CD4-positive, alpha-beta T cell treated with Interleukin-15 for 1 hour (primary cell): ENCODE data around the gene NCR1.
"Not testable (repeated sequence)": the region's sequence is repeated elsewhere in the genome, so short reads cannot be mapped to it uniquely, and the experiment has no call there.

Source experiments
- DNase-seq: peaks from one replicate; pipeline ENCODE4 v3.0.0-alpha.2; 2020

Gene NCR1, protein sequence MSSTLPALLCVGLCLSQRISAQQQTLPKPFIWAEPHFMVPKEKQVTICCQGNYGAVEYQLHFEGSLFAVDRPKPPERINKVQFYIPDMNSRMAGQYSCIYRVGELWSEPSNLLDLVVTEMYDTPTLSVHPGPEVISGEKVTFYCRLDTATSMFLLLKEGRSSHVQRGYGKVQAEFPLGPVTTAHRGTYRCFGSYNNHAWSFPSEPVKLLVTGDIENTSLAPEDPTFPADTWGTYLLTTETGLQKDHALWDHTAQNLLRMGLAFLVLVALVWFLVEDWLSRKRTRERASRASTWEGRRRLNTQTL

DNA sequence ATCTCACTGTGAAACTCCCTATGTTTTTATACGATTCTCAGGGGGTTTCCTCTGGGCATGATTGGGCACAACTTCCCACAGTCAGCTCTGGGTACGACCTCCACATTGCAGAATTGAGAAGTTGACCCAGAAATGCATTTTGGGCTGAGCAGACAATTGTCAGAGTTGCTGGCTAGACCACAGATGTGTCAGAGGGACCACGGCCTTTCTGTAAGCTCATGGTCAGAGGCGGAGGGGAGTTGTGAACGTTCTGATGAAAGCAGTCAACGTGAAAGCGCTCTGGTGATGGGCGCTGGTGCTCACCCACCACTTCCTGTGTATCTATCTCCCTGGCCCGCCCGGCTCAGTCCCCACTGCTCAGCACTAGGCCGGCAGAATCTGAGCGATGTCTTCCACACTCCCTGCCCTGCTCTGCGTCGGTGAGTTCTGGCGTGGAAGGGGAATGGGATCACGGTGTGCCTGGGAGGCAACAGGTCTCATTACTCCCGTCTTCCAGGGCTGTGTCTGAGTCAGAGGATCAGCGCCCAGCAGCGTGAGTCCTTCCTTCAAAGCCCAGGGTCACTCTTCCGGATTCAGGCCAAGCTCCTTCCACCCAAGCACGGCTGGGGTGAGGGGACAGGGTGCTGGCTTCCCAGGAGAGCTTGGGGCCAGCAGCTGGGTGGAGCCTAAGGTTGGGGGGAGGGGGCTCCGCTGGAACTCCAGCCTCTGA, at the start of gene NCR1:
TSS of gene NCR1 (plus strand) at position 346 of the 709 bp plus-strand sequence. CDS start at position 386, 40 bp downstream.
- DNase-seq = peak; percentile 53

DNA sequence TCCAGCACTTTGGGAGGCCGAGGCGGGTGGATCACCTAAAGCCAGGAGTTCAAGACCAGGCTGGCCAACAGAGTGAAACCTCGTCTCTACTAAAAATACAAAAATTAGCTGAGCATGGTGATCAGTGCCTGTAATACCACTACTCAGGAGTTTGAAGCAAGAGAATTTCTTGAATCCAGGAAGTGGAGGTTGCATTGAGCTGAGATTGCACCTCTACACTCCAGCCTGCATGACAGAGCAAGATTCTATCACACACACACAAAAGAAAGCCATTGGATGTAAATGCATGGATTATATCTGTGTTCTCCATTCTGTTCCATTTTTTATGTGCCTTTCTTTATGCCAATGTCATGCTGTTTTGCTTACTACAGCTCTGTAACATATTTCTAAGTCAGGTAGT, 47.5 kb upstream of the NCR1 start:
- not testable (repeated sequence) for DNase-seq

DNA sequence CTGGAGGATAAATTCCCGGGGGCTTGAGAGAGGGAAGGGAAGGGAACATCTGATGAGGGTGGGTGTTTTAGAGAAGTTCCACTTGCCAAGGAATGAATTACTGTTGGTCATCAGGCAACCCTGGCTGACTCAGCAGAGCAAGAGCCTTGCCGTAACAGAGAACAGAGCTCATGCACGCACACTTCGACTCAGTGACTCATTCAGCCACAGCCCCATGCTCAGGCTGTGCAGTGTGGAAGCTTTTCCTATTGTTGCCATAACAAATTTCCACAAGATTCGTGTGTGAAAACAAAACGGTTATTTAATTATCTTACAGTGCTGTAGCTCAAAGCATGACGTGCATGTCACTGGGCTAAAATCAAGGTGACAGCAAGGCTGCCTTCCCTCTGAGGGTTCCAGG, 46.5 kb upstream of the NCR1 start:
- DNase-seq = peak; percentile 62

DNA sequence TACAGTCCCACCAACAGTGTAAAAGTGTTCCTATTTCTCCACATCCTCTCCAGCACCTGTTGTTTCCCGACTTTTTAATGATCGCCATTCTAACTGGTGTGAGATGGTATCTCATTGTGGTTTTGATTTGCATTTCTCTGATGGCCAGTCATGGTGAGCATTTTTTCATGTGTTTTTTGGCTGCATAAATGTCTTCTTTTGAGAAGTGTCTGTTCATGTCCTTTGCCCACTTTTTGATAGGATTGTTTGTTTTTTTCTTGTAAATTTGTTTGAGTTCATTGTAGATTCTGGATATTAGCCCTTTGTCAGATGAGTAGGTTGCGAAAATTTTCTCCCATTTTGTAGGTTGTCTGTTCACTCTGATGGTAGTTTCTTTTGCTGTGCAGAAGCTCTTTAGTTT, 42.5 kb upstream of the NCR1 start:
- not testable (repeated sequence) for DNase-seq

DNA sequence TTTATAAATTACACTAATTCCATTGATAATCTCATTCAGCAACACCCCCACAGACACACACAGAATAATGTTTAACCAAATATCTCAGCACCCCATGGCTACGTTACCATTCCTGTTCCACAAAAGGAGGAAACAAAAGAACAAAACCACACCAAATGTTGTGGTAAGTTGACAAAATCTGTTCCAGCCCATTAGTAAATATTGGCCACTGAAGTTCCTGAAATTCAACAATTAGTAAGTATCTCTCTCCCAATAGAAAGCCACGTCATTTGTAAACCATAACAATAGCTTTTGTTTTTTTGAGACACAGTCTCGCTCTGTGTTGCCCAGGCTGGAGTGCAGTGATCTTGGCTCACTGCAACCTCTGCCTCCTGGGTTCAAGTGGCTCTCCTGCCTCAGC, 34.3 kb upstream of the NCR1 start:
- no peak for DNase-seq

DNA sequence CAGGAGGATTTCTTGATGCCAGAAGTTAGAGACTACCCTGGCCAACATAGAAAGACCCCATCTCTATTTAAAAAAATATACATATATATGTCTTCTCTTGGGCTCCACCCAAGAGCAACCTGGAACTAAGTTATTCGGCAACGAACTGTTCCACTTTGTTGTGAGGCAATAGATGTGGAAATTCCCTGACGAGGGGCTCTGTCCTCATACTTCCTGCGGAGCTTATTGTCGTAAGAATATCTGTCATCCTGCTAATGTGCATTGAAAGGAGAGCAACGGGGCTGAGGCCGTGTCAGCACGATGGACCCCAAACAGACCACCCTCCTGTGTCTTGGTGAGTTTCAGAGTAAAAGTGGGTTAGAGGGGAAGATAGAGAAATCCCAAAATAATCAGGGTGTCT, 32.0 kb upstream of the NCR1 start, which contains the start of gene FCAR:
TSS of gene FCAR (plus strand) at position 246 of the 400 bp plus-strand sequence. CDS start at position 301, 55 bp downstream.
- peak; percentile 71 for DNase-seq

DNA sequence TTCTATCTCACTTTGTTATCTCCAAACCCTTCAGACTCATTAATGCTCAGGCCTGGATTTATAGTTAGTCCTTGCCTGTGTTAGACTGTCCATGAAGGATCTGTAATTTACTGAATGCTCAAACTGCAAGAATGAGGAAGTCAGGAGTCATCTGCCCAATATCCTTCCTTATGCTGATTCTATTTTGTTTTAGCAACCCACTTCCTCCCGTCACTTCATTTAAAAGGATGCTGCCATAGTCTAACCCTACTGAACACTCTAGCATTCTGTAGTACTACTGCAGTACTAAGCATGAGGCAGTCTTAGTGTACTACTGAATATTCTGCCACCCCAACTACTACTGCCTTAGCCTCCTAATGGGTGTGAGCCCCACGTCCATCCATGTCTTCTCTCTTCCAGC, 30.4 kb upstream of the NCR1 start:
- DNase-seq = no peak

DNA sequence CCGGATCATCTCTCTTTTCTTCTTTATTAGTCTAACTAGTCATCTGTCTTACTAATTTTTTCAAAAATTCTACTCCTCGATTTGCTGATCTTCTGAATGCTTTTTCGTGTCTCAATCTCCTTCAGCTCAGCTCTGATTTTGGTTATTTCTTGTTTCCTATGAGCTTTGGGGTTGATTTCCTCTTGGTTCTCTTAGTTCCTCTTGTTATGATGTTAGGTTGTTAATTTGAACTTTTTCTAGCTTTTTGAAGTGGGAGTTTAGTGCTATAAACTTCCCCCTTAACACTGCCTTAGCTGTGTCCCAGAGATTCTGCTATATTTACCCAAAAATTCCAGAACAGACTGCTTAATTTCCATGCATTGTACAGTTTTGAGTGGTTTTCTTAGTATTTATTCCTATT, 28.5 kb upstream of the NCR1 start:
- DNase-seq = no peak

DNA sequence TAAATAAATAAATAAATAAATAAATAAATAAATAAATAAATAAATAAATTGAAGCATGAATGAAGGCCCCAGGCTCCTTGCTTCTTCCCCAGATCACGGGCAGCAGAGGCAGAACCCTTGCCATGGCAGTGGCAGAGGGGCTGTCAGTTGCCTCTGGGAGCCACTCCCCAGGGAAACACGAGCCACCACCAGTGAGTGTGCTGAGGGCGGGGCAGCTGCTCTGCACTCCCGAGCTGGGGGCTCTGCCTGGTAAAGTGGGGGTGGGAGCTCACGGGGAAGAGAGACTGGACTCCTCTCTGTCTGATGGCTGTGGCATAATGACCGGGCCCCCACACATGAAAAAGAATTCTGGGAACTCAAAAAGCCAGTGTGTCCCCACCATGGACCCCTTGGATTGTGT, 24.1 kb upstream of the NCR1 start:
- DNase-seq = no peak

DNA sequence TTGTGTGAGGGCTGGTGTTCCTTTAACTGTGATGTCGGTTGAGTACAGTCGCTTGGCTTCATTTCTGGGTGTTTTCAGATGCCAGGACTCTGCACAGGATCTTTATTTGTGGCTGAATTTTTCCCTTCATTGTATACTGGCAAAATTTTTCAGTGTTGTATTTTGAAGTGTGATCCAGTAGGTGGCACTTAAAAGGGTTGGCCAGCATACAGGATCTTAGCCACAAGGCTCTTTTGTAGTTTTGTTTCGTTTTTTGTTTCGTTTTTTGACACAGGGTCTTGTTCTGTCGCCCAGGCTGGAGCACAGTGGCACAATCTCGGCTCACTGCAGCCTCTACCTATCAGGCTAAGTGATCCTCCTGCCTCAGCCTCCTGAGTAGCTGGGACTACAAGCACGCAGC, 23.2 kb upstream of the NCR1 start:
- DNase-seq = no peak

DNA sequence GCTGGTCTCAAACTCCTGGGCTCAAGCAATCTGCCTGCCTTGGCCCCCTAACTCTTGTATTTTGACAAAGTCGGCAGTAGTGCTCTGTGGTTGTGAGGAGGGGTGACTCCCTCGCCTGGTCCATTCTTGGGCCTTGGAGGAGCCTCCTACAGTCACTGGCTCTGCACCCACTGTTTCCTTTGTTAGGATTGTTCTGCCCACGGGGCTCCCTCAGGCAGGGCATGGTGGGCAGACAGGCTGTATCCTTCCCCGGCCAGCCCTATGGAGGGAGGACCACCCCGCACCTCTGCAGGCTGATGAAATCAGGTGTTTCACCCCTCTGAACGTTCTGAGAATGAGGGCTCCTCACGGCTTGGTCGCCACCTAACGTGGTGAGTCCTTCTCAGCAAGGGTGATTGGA, 22.7 kb upstream of the NCR1 start:
- DNase-seq = no peak

DNA sequence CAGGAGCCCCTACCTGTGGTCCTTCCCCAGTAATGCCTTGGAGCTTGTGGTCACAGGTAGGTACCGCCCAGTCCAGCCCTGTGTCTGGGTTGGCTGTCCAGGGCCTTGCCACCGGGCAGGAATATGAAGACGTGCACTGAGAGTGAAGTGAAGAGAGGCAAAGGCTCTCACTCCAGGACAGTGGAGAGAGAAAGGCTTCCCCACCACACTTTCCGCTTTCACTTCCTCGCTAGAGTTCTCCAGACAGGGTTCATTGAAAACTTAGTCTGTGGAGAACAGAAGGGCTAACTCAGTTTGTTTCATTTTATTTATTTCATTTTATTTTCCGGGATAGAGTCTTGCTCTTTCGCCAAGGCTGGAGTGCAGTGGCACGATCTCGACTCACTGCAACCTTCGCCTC, 17.7 kb upstream of the NCR1 start:
- DNase-seq = no peak

DNA sequence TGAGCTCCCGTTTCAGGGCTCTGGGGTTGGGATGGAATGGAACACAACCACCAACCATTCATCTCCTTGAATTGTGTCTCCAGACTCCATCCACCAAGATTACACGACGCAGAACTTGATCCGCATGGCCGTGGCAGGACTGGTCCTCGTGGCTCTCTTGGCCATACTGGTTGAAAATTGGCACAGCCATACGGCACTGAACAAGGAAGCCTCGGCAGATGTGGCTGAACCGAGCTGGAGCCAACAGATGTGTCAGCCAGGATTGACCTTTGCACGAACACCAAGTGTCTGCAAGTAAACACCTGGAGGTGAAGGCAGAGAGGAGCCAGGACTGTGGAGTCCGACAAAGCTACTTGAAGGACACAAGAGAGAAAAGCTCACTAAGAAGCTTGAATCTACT, 16.4 kb upstream of the NCR1 start:
- no peak for DNase-seq

DNA sequence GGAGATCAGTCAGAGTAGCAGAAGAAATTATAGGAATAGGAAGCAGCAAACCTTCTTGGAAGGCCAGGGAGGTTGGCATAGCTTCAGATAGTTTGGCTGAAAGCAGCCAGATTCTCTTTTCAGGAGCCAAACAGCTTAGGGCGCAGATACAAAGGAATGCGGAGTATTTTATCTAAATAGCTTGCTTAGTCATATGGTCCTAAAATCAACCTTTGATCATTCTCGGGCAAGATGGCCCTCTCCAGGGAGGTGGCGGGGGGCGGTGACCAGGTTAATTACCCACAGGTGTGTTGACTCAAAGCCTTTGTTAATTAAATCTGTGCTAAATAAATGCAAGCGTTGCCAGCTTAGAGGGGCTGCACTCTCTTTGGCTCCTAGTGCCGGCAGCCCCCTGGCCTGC, 12.5 kb upstream of the NCR1 start:
- DNase-seq = no peak

DNA sequence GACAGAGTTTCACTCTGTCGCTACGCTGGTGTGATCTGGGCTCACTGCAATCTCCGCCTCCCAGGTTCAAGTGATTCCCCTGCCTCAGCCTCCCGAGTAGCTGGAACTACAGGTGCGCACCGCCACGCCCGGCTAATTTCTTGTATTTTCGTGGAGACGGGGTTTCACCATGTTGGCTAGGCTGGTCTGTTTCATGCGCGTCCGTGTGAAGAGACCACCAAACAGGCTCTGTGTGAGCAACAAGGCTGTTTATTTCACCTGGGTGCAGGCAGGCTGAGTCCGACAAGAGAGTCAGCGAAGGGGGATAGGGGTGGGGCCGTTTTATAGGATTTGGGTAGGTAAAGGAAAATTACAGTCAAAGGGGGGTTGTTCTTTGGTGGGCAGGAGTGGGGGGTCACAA, 11.8 kb upstream of the NCR1 start:
- DNase-seq = not testable (repeated sequence)

DNA sequence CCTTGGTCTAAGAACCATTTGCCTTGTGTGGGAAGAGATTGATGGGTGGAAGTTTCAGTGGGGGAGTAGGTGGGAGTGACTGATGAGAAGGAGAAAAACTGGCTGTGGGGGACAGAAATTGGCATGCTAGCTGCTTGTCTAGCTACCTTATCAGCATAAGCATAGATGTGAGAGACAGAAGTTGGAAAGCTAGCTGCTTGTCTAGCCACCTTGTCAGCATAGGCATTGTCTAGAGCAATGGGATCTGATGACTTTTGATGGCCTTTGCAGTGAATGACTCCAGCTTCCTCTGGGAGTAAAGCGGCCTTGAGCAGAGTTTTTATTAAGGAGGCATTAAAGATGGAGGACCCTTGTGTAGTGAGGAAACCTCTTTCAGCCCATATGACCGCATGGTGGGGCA, 9.9 kb upstream of the NCR1 start:
- no peak for DNase-seq

DNA sequence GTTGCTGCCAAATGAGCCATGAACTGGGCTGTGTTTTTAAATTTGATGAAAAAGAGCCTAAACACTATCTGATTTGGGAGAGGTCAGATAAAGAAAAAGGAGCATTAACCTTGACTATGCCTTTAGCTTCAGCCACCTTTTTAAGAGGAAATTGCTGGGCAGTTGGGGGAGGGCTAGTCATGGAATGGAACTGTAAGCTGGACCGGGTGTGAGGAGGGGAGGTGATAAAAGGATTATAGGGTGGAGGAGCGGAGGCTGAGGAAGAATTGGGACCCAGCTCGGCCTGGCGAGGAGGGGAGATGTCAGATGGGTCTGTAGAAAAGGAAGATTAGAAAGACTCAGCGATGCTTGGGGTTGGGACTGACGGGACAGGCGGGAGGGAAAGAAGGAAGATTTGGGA, 7.3 kb upstream of the NCR1 start:
- DNase-seq = not testable (repeated sequence)

DNA sequence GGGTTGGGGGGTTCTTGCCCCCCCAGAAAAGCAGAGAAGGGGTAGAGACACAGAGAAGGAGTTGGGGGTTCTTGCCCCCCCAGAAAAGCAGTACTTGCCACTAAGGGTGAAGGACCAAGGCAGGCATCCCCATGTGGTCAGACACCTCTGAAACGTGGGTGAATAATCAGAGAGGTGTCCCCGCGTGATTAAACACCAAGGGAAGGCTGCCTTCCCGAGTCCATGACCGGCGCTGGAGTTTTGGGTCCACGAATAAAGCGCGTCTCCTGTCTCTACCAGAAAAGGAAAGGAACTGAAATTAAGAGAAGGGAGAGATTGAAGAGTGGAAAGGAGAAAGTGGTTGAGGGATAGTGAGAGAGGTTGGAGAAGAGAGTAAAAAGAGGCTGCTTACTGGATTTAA, 6.3 kb upstream of the NCR1 start:
- not testable (repeated sequence) for DNase-seq

DNA sequence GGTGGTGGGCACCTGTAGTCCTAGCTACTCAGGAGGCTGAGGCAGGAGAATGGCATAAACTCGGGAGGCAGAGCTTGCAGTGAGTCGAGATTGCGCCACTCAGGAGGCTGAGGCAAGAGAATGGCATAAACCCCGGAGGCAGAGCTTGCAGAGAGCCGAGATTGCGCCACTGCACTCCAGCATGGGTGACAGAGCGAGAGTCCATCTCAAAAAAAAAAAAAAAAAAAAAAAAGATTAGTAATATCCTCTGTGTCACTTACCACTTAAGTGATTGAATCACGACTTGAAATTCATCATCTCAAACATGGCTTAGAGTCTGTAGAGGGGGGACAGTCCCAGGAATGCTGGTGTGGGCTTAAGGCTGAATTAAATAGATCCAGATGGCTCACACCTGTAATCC, 4.8 kb upstream of the NCR1 start:
- DNase-seq = peak; percentile 78

DNA sequence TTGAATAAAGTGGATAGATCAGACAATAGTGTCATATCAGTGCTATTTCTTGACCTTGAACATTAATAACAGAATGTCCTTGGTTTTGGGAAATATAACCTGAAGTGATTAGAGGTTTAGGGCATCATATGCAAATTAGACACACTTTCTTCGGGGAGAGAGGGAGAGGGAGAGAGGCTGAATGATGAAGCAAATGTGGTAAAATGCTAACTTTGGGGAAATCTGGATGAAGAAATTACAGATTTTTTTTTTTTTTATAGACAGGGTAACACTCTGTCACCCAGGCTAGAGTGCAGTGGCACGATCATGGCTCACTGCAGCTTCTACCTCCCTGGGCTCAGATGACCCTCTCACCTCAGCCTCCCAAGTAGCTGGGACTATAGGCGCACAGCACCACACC, 3.9 kb upstream of the NCR1 start:
- DNase-seq = no peak

DNA sequence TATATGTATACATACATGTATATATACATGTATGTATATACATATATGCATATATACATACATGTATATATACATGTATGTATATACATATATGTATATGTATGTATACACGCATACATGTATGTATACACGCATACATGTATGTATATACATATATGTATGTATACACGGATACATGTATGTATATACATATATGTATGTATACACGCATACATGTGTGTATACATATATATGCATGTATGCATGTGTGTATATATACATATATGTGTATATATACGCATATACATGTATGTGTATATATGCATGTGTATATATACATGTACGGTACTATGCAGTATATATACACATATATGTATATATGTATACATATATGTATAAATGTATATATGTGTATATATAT, 2.6 kb upstream of the NCR1 start:
- DNase-seq = no peak

DNA sequence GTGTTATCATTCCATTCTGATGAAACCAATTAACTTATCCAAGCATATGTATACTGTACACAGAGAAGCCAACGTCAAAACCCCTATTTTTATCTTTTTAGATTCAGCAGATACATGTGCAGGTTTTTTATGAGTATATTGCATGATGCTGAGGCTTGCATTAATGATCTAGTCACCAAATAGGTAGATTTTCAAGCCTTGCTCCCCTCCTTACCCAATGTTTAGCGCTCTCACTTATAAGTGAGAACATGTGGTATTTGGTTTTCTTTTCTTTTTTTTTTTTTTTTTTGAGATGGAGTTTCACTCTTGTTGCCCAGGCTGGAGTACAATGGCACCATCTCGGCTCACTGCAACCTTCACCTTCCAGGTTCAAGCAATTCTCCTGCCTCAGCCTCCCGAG, 1.7 kb upstream of the NCR1 start:
- not testable (repeated sequence) for DNase-seq

DNA sequence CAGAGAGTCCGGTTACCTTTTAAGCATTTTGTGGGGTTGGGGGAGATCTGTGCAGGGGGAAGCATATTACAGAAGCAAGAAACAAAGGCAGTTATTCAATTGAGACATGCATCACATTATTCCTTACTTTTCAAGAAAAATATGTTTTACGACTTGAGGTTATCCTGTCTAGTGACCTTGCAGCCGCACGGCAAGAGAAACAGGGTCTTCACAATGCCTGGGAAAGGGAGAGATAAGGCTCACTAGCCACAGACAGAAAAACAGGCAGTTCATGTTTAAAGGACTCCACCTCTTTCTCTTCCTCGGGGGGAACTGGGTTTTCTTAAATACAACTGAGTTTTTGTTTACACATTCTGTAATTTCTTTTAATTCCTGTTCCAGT, 536 bp upstream of the NCR1 start:
- no peak for DNase-seq

DNA sequence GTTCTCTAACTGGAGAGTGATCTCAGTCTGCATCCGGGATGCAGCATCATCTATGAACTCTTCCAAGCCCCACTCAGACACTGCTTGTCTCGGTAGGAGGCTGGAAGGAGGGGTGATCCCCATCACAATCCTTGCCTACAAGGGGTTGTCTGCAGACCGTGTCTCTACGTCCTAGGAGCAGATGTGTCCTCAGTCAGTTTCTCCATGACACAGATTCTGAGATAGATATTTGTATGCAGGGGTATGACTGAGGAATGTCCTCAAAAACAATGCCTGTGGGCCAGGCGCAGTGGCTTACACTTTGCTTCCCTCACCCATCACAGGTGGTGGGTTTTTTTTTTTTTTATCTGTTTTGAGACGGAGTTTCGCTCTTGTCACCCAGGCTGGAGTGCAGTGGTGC, 871 bp downstream of the NCR1 start:
- no peak for DNase-seq

DNA sequence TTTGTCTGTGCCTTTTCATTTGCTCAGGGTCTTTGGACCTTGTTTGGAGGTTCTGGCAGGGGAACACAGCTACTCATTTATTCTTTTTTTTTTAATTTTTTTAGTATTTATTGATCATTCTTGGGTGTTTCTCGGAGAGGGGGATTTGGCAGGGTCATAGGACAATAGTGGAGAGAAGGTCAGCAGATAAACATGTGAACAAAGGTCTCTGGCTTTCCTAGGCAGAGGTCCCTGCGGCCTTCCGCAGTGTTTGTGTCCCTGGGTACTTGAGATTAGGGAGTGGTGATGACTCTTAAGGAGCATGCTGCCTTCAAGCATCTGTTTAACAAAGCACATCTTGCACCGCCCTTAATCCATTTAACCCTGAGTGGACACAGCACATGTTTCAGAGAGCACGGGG, 2.0 kb downstream of the NCR1 start:
- DNase-seq = not testable (repeated sequence)
